WTC11 (cell line): ENCODE measurements around the gene RRN3.

Experiments
- CREB1 ChIP-seq: sonication (generic); formaldehyde crosslinking; IDR thresholded peaks from 2 replicates; pipeline ENCODE4 v1.8.0; 2023; ENCODE audit warnings: mild to moderate bottlenecking, missing genetic modification reagents
- E2F1 ChIP-seq: sonication (generic); formaldehyde crosslinking; IDR thresholded peaks from 2 replicates; pipeline ENCODE4 v1.8.0; 2022; ENCODE audit warnings: mild to moderate bottlenecking, missing genetic modification reagents
- ESRRA ChIP-seq: sonication (generic); formaldehyde crosslinking; IDR thresholded peaks from 2 replicates; pipeline ENCODE4 v1.8.1; 2022; ENCODE audit warnings: mild to moderate bottlenecking, missing genetic modification reagents, borderline replicate concordance
- GABPB1 ChIP-seq: sonication (generic); formaldehyde crosslinking; IDR thresholded peaks from 2 replicates; pipeline ENCODE4 v1.8.1; 2023; ENCODE audit warnings: mild to moderate bottlenecking, missing genetic modification reagents
- JUN ChIP-seq: sonication (generic); formaldehyde crosslinking; IDR thresholded peaks from 2 replicates; pipeline ENCODE4 v1.8.0; 2023; ENCODE audit warnings: mild to moderate bottlenecking, missing genetic modification reagents
- MXD4 ChIP-seq: fragments of 250-450 bp; sonication (Bioruptor Pico); IDR thresholded peaks from 2 replicates; pipeline ENCODE4 v1.8.0; 2021; ENCODE audit warnings: mild to moderate bottlenecking, moderate library complexity, borderline replicate concordance
- RELA ChIP-seq: sonication (generic); formaldehyde crosslinking; IDR thresholded peaks from 2 replicates; pipeline ENCODE4 v1.8.1; 2022; ENCODE audit warnings: missing genetic modification reagents, mild to moderate bottlenecking, borderline replicate concordance
- TEAD1 ChIP-seq: sonication (generic); formaldehyde crosslinking; IDR thresholded peaks from 2 replicates; pipeline ENCODE4 v1.8.0; 2022; ENCODE audit warnings: mild to moderate bottlenecking, missing genetic modification reagents
- TF ChIP-seq, protein P1 (sequence below): fragments of 200-600 bp; IDR thresholded peaks from 2 replicates; pipeline ENCODE4 v1.8.0; 2022; ENCODE audit warnings: antibody characterized with exemption
- TF ChIP-seq, protein P2 (sequence below): sonication (generic); formaldehyde crosslinking; IDR thresholded peaks from 2 replicates; pipeline ENCODE4 v1.8.1; 2023; ENCODE audit warnings: mild to moderate bottlenecking, missing genetic modification reagents, moderate library complexity
- TF ChIP-seq, protein P3 (sequence below): fragments of 250-450 bp; sonication (Bioruptor Pico); IDR thresholded peaks from 2 replicates; pipeline ENCODE4 v1.8.0; 2021; ENCODE audit warnings: mild to moderate bottlenecking
- TF ChIP-seq, protein P4 (sequence below): sonication (generic); formaldehyde crosslinking; IDR thresholded peaks from 2 replicates; pipeline ENCODE4 v1.8.0; 2022; ENCODE audit warnings: mild to moderate bottlenecking, missing genetic modification reagents
- TF ChIP-seq, protein P5 (sequence below): sonication (generic); formaldehyde crosslinking; IDR thresholded peaks from 2 replicates; pipeline ENCODE4 v1.8.1; 2022; ENCODE audit warnings: low read depth, missing genetic modification reagents, borderline replicate concordance

GRCh38 chr16:15044286-15044685 is 49.8 kb downstream of the RRN3 start:
- TF ChIP-seq, protein P1, sequence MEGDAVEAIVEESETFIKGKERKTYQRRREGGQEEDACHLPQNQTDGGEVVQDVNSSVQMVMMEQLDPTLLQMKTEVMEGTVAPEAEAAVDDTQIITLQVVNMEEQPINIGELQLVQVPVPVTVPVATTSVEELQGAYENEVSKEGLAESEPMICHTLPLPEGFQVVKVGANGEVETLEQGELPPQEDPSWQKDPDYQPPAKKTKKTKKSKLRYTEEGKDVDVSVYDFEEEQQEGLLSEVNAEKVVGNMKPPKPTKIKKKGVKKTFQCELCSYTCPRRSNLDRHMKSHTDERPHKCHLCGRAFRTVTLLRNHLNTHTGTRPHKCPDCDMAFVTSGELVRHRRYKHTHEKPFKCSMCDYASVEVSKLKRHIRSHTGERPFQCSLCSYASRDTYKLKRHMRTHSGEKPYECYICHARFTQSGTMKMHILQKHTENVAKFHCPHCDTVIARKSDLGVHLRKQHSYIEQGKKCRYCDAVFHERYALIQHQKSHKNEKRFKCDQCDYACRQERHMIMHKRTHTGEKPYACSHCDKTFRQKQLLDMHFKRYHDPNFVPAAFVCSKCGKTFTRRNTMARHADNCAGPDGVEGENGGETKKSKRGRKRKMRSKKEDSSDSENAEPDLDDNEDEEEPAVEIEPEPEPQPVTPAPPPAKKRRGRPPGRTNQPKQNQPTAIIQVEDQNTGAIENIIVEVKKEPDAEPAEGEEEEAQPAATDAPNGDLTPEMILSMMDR = no peak
- TF ChIP-seq, protein P2, sequence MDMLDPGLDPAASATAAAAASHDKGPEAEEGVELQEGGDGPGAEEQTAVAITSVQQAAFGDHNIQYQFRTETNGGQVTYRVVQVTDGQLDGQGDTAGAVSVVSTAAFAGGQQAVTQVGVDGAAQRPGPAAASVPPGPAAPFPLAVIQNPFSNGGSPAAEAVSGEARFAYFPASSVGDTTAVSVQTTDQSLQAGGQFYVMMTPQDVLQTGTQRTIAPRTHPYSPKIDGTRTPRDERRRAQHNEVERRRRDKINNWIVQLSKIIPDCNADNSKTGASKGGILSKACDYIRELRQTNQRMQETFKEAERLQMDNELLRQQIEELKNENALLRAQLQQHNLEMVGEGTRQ (CRISPR knock-in tag) = no peak
- TF ChIP-seq TEAD1 (CRISPR knock-in tag) (no peak), ESRRA (no peak), RELA (no peak), JUN (CRISPR knock-in tag) (no peak), CREB1 (no peak), MXD4 (CRISPR knock-in tag) (no peak), E2F1 (CRISPR knock-in tag) (no peak), GABPB1 (CRISPR knock-in tag) (no peak)
- TF ChIP-seq, protein P3, sequence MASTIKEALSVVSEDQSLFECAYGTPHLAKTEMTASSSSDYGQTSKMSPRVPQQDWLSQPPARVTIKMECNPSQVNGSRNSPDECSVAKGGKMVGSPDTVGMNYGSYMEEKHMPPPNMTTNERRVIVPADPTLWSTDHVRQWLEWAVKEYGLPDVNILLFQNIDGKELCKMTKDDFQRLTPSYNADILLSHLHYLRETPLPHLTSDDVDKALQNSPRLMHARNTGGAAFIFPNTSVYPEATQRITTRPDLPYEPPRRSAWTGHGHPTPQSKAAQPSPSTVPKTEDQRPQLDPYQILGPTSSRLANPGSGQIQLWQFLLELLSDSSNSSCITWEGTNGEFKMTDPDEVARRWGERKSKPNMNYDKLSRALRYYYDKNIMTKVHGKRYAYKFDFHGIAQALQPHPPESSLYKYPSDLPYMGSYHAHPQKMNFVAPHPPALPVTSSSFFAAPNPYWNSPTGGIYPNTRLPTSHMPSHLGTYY (CRISPR knock-in tag) = no peak
- TF ChIP-seq, protein P4, sequence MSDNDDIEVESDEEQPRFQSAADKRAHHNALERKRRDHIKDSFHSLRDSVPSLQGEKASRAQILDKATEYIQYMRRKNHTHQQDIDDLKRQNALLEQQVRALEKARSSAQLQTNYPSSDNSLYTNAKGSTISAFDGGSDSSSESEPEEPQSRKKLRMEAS (CRISPR knock-in tag) = no peak
- TF ChIP-seq, protein P5, sequence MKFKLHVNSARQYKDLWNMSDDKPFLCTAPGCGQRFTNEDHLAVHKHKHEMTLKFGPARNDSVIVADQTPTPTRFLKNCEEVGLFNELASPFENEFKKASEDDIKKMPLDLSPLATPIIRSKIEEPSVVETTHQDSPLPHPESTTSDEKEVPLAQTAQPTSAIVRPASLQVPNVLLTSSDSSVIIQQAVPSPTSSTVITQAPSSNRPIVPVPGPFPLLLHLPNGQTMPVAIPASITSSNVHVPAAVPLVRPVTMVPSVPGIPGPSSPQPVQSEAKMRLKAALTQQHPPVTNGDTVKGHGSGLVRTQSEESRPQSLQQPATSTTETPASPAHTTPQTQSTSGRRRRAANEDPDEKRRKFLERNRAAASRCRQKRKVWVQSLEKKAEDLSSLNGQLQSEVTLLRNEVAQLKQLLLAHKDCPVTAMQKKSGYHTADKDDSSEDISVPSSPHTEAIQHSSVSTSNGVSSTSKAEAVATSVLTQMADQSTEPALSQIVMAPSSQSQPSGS (CRISPR knock-in tag) = no peak
